MM.1S (cell line): ENCODE measurements around the gene NTM.

ENCODE experiments used
- DNase-seq: peaks from one replicate; pipeline ENCODE4 v3.0.0-alpha.2; 2015
- H2AFZ ChIP-seq: fragments of 300-600 bp; sonication (generic); 2 replicates; pipeline ENCODE4 v1.6.0; 2016; ENCODE audit warnings: antibody characterized with exemption, low read length
- H3F3A ChIP-seq: fragments of 300-600 bp; sonication (generic); 2 replicates; pipeline ENCODE4 v1.6.1; 2016; ENCODE audit warnings: mild to moderate bottlenecking, antibody characterized with exemption, low read length, moderate library complexity, mixed read lengths; ENCODE audit not compliant: insufficient read depth
- H3K27ac ChIP-seq: fragments of 300-600 bp; sonication (generic); 2 replicates; pipeline ENCODE4 v1.5.1; 2016; ENCODE audit warnings: mild to moderate bottlenecking, low read length
- H3K27me3 ChIP-seq: fragments of 300-600 bp; sonication (generic); replicated peaks from 2 replicates; pipeline ENCODE4 v1.6.0; 2016; ENCODE audit warnings: low read length; ENCODE audit not compliant: insufficient read depth
- H3K36me3 ChIP-seq: fragments of 300-600 bp; sonication (generic); replicated peaks from 2 replicates; pipeline ENCODE4 v1.6.1; 2016; ENCODE audit warnings: mild to moderate bottlenecking, low read length, mixed read lengths; ENCODE audit not compliant: insufficient read depth
- H3K4me1 ChIP-seq: fragments of 300-600 bp; sonication (generic); 2 replicates; pipeline ENCODE4 v1.6.1; 2016; ENCODE audit warnings: low read length, mixed read lengths
- H3K4me2 ChIP-seq: fragments of 300-600 bp; sonication (generic); 2 replicates; pipeline ENCODE4 v1.6.0; 2016; ENCODE audit warnings: low read depth, low read length
- H3K4me3 ChIP-seq: fragments of 300-600 bp; sonication (generic); 2 replicates; pipeline ENCODE4 v1.5.1; 2016; ENCODE audit warnings: low read length, mixed read lengths
- H3K79me2 ChIP-seq: fragments of 300-600 bp; sonication (generic); 2 replicates; pipeline ENCODE4 v1.6.1; 2016; ENCODE audit warnings: mixed run types, low read length, mixed read lengths
- H3K9ac ChIP-seq: fragments of 300-600 bp; sonication (generic); 2 replicates; pipeline ENCODE4 v1.6.1; 2016; ENCODE audit warnings: low read length, mixed read lengths
- H3K9me2 ChIP-seq: fragments of 300-600 bp; sonication (generic); replicated peaks from 2 replicates; pipeline ENCODE4 v1.6.1; 2016; ENCODE audit warnings: mild to moderate bottlenecking, low read length, mixed read lengths; ENCODE audit not compliant: insufficient read depth
- H3K9me3 ChIP-seq: fragments of 300-600 bp; sonication (generic); replicated peaks from 2 replicates; pipeline ENCODE4 v1.6.1; 2016; ENCODE audit warnings: mild to moderate bottlenecking, low read length, mixed read lengths; ENCODE audit not compliant: insufficient read depth
- H4K20me1 ChIP-seq: fragments of 300-600 bp; sonication (generic); 2 replicates; pipeline ENCODE4 v1.6.1; 2016; ENCODE audit warnings: mild to moderate bottlenecking, low read length, moderate library complexity, mixed read lengths; ENCODE audit not compliant: insufficient read depth
- CTCF ChIP-seq: fragments of 300-600 bp; sonication (generic); IDR thresholded peaks from 2 replicates; pipeline ENCODE4 v1.5.1; 2016; ENCODE audit warnings: antibody characterized with exemption, low read length, mixed read lengths
- EZH2 ChIP-seq: fragments of 300-600 bp; sonication (generic); optimal IDR thresholded peaks from 2 replicates; pipeline ENCODE3; 2017; ENCODE audit warnings: low read depth, mild to moderate bottlenecking, antibody characterized with exemption, low read length, mixed read lengths
- EZH2phosphoT487 ChIP-seq: fragments of 300-600 bp; sonication (generic); IDR thresholded peaks from 2 replicates; pipeline ENCODE4 v1.6.1; 2018; ENCODE audit warnings: antibody characterized with exemption, low read length

NTM gene

GRCh38 chr11:131370090-131370751 lies at the start of gene NTM:
Gene NTM (plus strand): TSS chr11:131370615.
- Histone ChIP-seq H2AFZ (peak within 1 kb of the TSS; percentile 74), H3K79me2 (no peaks in the 10 kb centered on the region), H3K36me3 (no peaks in the 10 kb centered on the region), H4K20me1 (no peaks in the 10 kb centered on the region), H3K9me3 (no peaks in the 10 kb centered on the region), H3K27ac (no peak within 1 kb of the TSS), H3K27me3 (no peaks in the 10 kb centered on the region), H3K9ac (no peak within 1 kb of the TSS; the same call in 1 of the 2 replicates), H3K4me3 (peak within 1 kb of the TSS; percentile 57), H3K4me2 (peak within 1 kb of the TSS; percentile 91), H3F3A (no peaks in the 10 kb centered on the region), H3K4me1 (0 out of 2 replicates have a peak, but pooled peaks cover 5% of the 10 kb centered on the region), H3K9me2 (no peaks in the 10 kb centered on the region)
- DNase-seq, result peak; percentile 25
- TF ChIP-seq CTCF, result no peak

GRCh38 chr11:131324921-131325570 lies 45.4 kb upstream of the NTM start:
- Histone ChIP-seq H3K4me3 (no peak overlapping the region), H3K27ac (no peak overlapping the region), H3K9me2 (no peaks in the 10 kb centered on the region), H3K9me3 (no peaks in the 10 kb centered on the region), H4K20me1 (no peaks in the 10 kb centered on the region), H3K4me2 (no peak overlapping the region), H3K4me1 (no peaks in the 10 kb centered on the region), H3F3A (no peaks in the 10 kb centered on the region), H3K79me2 (no peaks in the 10 kb centered on the region), H3K36me3 (no peaks in the 10 kb centered on the region), H2AFZ (no peak overlapping the region), H3K9ac (no peak overlapping the region), H3K27me3 (no peaks in the 10 kb centered on the region)
- TF ChIP-seq CTCF (no peak), EZH2phosphoT487 (no peak), EZH2 (no peak)
- no peak for DNase-seq

- Histone ChIP-seq H3K4me1 (no peaks in the 10 kb centered on the region), H3K27ac (no peak overlapping the region), H3F3A (no peaks in the 10 kb centered on the region), H3K4me2 (no peak overlapping the region), H3K4me3 (no peak overlapping the region), H3K27me3 (no peaks in the 10 kb centered on the region), H3K9me2 (no peaks in the 10 kb centered on the region), H3K79me2 (no peaks in the 10 kb centered on the region), H3K9me3 (no peaks in the 10 kb centered on the region), H4K20me1 (no peaks in the 10 kb centered on the region), H3K36me3 (no peaks in the 10 kb centered on the region), H2AFZ (no peak overlapping the region), H3K9ac (no peak overlapping the region)
- TF ChIP-seq CTCF (no peak), EZH2 (no peak), EZH2phosphoT487 (no peak)
- no peak for DNase-seq
Observed at GRCh38 chr11:131326829-131327228, 43.6 kb upstream of the NTM start.
